Subcutaneous adipose tissue (tissue), 4 donors: Measurements from ENCODE around the gene CCDC78. TPM values are rescaled to one million over a fixed set of nuclear protein-coding genes. Genes with fewer than 3 reads are reported as not detected.

Experiments used
- CTCF ChIP-seq: fragments of 450-650 bp; IDR thresholded peaks from one replicate; pipeline ENCODE4 v1.5.1; 2016; ENCODE audit warnings: low read depth, mild to moderate bottlenecking, control low read depth, antibody characterized with exemption, moderate library complexity
- total RNA-seq, 4 donors: library from RNA; depleted of rRNA; stranded (reverse); fragments of >200 nt; gene quantifications; one replicate each; pipeline ENCODE4 v1.1.0, GENCODE V29; 2016

CCDC78 gene
- total RNA-seq, 4 donors from 2014 or later = 0.44 to 2.5 (median 1.5) TPM; not detected in 1

GRCh38 chr16:724188-725040, 1.8 kb downstream of the CCDC78 start:
- no peak for TF ChIP-seq CTCF

DNA sequence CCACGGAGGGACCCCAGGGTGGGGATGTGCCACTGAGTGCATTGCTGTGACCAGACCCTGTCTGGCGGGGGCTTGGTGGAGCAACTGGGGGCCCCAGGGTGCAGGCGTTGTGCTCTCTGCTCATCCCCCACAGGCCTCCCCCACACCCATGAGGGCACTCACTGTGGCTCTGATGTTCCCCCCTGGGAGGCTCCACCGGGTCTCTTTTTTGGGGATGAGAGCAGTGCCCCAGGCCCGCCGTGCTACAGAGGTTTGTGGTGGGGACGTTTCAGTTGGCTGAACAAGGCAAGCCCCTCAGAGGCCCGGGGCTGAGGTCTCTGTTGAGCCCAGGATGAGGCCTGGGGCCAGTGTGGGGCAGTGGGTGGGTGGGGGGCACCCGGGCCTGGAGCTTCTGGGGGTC, 2.5 kb downstream of the CCDC78 start:
- no peak for TF ChIP-seq CTCF

GRCh38 chr16:722835-723633, 3.2 kb downstream of the CCDC78 start:
- no peak for TF ChIP-seq CTCF

DNA sequence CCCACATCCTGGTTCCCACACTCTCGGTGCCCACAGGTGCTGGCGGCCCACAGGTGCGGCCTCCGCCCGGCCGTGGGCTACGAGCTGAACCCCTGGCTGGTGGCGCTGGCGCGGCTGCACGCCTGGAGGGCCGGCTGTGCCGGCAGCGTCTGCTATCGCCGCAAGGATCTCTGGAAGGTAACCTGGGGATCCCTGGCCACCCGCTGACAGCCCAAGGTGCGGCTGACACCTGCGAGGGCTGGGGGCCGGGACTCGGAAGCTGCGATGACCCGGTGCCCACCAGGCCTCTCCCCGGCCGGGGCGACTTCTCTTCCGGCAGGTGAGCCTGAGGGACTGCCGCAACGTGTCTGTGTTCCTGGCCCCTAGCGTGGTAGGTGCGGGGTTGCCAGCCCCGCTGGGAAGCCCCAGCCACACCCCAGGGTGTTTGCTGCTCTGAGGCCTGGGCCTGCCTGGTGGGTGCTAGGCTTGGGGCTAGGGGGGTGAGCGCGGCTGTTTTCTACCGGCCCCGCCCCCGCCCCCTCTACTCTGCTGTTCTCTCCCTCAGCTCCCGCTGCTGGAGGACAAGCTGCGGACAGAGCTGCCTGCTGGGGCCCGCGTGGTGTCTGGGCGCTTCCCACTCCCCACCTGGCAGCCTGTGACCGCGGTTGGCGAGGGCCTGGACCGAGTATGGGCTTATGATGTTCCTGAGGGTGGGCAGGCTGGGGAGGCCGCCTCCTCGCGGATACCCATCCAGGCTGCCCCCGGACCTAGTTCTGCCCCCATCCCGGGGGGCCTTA, 4.3 kb downstream of the CCDC78 start:
- no peak for TF ChIP-seq CTCF

GRCh38 chr16:720990-721764, 5.1 kb downstream of the CCDC78 start, which contains the start of gene ANTKMT:
ANTKMT (plus strand) TSS chr16:721146; CDS start chr16:721275, 129 bp downstream.
- no peak for TF ChIP-seq CTCF

DNA sequence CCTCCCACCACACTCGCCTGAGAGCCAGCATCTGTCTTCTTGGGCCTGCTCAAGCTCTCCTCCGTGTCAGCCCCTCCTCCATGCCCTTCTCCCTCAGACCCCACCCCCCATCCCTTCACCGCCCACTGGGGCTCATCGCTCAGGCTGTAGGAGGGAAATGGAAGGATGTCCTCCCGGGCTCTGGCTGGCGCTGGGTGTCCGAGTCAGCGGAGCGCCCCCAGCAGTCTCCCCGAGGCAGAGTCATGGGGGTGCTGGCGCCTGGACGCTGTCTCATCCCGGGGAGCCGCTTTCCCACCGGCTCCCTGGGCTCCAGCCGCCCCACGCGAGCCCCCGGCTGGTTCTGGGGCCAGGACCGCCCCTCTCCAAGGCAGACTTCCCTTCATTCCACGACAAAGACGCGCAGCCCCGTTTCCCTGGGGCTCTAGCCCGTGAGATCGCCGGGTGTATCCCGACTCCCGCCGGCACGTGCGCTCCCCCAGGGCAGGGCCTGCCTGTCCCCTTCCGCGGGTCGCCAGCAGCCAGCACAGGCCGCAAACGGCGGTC, 5.7 kb downstream of the CCDC78 start:
- TF ChIP-seq CTCF = no peak
